ENCODE measurements around the gene DOCK2. TPM values are rescaled to one million over a fixed set of nuclear protein-coding genes. Genes with fewer than 3 reads are reported as not detected.

DOCK2 gene
- total RNA-seq, 2 experiments from 2014 or later: 161 to 205 TPM

DNA sequence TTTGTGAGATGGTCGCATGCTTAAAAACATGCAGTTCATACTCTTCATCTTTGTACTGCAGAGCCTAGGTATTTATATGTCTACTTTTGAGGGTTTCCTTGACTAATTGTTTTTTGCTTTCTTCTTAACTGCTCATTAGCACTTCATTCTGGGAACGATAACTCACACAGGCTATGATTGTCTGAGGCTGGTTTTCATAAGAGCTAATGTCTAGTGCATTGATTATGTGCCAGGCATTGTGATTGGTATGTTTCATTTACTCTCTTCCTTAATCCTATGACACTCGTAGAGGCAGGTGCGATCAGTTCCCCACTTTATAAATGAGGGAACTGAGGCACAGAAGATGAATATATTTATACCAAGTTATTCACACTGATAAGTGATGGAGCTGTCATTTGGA lies 249.6 kb downstream of the DOCK2 start:
- TF ChIP-seq, protein P1, sequence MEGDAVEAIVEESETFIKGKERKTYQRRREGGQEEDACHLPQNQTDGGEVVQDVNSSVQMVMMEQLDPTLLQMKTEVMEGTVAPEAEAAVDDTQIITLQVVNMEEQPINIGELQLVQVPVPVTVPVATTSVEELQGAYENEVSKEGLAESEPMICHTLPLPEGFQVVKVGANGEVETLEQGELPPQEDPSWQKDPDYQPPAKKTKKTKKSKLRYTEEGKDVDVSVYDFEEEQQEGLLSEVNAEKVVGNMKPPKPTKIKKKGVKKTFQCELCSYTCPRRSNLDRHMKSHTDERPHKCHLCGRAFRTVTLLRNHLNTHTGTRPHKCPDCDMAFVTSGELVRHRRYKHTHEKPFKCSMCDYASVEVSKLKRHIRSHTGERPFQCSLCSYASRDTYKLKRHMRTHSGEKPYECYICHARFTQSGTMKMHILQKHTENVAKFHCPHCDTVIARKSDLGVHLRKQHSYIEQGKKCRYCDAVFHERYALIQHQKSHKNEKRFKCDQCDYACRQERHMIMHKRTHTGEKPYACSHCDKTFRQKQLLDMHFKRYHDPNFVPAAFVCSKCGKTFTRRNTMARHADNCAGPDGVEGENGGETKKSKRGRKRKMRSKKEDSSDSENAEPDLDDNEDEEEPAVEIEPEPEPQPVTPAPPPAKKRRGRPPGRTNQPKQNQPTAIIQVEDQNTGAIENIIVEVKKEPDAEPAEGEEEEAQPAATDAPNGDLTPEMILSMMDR (conservative IDR thresholded peaks at IDR 0.05; ENCODE audit: low read length): no peak
- no peak for TF ChIP-seq EZH2phosphoT487 (IDR thresholded peaks at IDR 0.05; ENCODE audit: borderline replicate concordance, low read depth, low read length)
- CTCF ChIA-PET (ENCODE audit: unreplicated experiment): no interaction called here
- no TSS peak for BruUV-seq (replicated peaks)
- intact Hi-C loops (cut with micrococcal nuclease; ENCODE audit: unreplicated experiment): no loop called here
- Histone ChIP-seq H2AFZ (ENCODE audit: low read length) (no peak overlapping the region), H3K4me3 (ENCODE audit: low read depth, low read length, poor library complexity, severe bottlenecking) (no peak overlapping the region), H3K4me1 (ENCODE audit: insufficient read depth, low read length, poor library complexity, severe bottlenecking) (no peaks in the 10 kb centered on the region), H3K9me2 (ENCODE audit: insufficient read depth, low read length) (no peaks in the 10 kb centered on the region), H3K4me2 (ENCODE audit: low read length) (no peak overlapping the region), H3K36me3 (ENCODE audit: insufficient read depth, low read length) (no peaks in the 10 kb centered on the region), H4K20me1 (ENCODE audit: insufficient read depth, low read length) (no peaks in the 10 kb centered on the region), H3K79me2 (ENCODE audit: insufficient read depth, low read depth, low read length) (no peaks in the 10 kb centered on the region), H3K27ac (ENCODE audit: low read depth, low read length, poor library complexity, severe bottlenecking) (no peak overlapping the region), H3K9me3 (ENCODE audit: low read length) (no peaks in the 10 kb centered on the region)
- POLR2A ChIA-PET: no interaction called here
- DNase-seq (ENCODE audit: low spot score): no peak

DNA sequence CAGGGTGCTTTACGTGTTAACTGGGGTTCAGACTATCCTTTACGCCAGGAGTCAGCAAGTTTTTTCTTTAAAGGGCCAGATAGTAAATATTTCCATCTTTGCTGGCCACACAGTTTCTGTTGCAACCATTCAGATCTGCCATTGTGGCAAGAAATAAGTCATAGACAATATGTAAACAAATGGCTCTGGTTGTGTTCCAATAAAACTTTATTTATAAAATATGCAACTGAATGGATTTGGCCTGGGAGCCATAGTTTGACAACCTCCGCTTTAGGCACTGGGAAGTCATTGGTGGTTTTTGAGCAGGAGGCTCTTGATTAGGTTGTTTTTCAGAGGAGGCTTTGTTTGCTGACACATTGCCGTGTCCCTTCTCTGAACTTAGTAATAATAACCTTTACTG lies 252.5 kb downstream of the DOCK2 start:
- no peak overlapping the region for H3K4me3 ChIP-seq (ENCODE audit: low read depth, low read length, poor library complexity, severe bottlenecking)
- H4K20me1 ChIP-seq (ENCODE audit: insufficient read depth, low read length): no peaks in the 10 kb centered on the region
- H3K4me1 ChIP-seq (ENCODE audit: insufficient read depth, low read length, poor library complexity, severe bottlenecking): peaks cover 13% of the 10 kb centered on the region
- ChIA-PET POLR2A (no interaction called here), CTCF (ENCODE audit: unreplicated experiment) (no interaction called here)
- H3K9me2 ChIP-seq (ENCODE audit: insufficient read depth, low read length): no peaks in the 10 kb centered on the region
- H2AFZ ChIP-seq (ENCODE audit: low read length): no peak overlapping the region
- TF ChIP-seq EZH2phosphoT487 (IDR thresholded peaks at IDR 0.05; ENCODE audit: borderline replicate concordance, low read depth, low read length): no peak
- TF ChIP-seq, protein P1 (conservative IDR thresholded peaks at IDR 0.05; ENCODE audit: low read length): no peak
- H3K9me3 ChIP-seq (ENCODE audit: low read length): no peaks in the 10 kb centered on the region
- no peaks in the 10 kb centered on the region for H3K79me2 ChIP-seq (ENCODE audit: insufficient read depth, low read depth, low read length)
- DNase-seq (ENCODE audit: low spot score): no peak
- peaks cover 5% of the 10 kb centered on the region; the same call in 1 of the 2 replicates for H3K36me3 ChIP-seq (ENCODE audit: insufficient read depth, low read length)
- no peak overlapping the region for H3K4me2 ChIP-seq (ENCODE audit: low read length)
- H3K27ac ChIP-seq (ENCODE audit: low read depth, low read length, poor library complexity, severe bottlenecking): no peak overlapping the region
- intact Hi-C loops (cut with micrococcal nuclease; ENCODE audit: unreplicated experiment): no loop called here
- BruUV-seq (replicated peaks): no TSS peak

DNA sequence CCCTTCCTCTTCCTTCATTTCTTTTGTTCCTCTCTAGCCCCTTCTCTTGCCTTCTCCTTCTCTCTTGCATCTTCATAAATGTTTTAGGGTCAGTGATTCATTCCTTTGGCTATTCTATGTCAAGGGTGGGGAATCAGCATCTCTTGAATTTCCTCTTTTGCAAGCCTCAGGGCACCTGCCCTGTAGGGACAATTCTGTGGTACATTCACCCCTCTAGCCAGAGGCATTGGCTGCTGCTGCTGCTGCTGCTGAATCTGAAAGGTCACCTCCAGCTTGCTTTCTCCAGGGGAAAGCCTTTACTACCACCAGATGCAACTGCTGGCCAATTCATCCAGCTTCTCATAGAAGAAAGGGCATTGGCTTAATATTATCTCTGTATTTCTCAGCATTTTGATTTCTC lies 255.9 kb downstream of the DOCK2 start:
- Histone ChIP-seq H3K9me3 (ENCODE audit: low read length) (no peaks in the 10 kb centered on the region), H2AFZ (ENCODE audit: low read length) (no peak overlapping the region), H3K9me2 (ENCODE audit: insufficient read depth, low read length) (no peaks in the 10 kb centered on the region), H3K36me3 (ENCODE audit: insufficient read depth, low read length) (peaks cover 11% of the 10 kb centered on the region; the same call in 1 of the 2 replicates), H4K20me1 (ENCODE audit: insufficient read depth, low read length) (no peaks in the 10 kb centered on the region), H3K4me2 (ENCODE audit: low read length) (0 out of 2 replicates have a peak overlapping the region, but pooled peaks have one; percentile 27), H3K79me2 (ENCODE audit: insufficient read depth, low read depth, low read length) (no peaks in the 10 kb centered on the region), H3K4me1 (ENCODE audit: insufficient read depth, low read length, poor library complexity, severe bottlenecking) (peaks cover 13% of the 10 kb centered on the region), H3K27ac (ENCODE audit: low read depth, low read length, poor library complexity, severe bottlenecking) (no peak overlapping the region), H3K4me3 (ENCODE audit: low read depth, low read length, poor library complexity, severe bottlenecking) (no peak overlapping the region)
- BruUV-seq (replicated peaks): no TSS peak
- intact Hi-C loops (cut with micrococcal nuclease; ENCODE audit: unreplicated experiment): no loop called here
- POLR2A ChIA-PET: interaction anchor here (0.6 to 0.7 kb wide), 2 partner anchors 456 to 560 kb away, joined by 3 read pairs; no protein-coding TSS in a partner anchor
- CTCF ChIA-PET (ENCODE audit: unreplicated experiment): no interaction called here
- no peak for TF ChIP-seq EZH2phosphoT487 (IDR thresholded peaks at IDR 0.05; ENCODE audit: borderline replicate concordance, low read depth, low read length)
- TF ChIP-seq, protein P1 (conservative IDR thresholded peaks at IDR 0.05; ENCODE audit: low read length): no peak
- no peak for DNase-seq (ENCODE audit: low spot score)

Measured in OCI-LY7 (cell line).